K562 (cell line): Measurements from ENCODE around the gene DARS1. TPM values are rescaled to one million over a fixed set of nuclear protein-coding genes. Genes with fewer than 3 reads are reported as not detected.

Experiments used
- ATAC-seq: fragments of 200-7000 bp; cut with Tn5 transposase; 3 replicates; pipeline ENCODE4 v1.9.1; 2020; ENCODE audit warnings: moderate library complexity
- BruUV-seq: library from RNA; stranded (reverse); fragments of 400-500 nt; replicated peaks from 2 replicates; lab custom pipeline; 2021; lab: Mats Ljungman, UMichigan
- CTCF ChIA-PET: fragments of 300-600 bp; formaldehyde crosslinking; extraction: SDS; loops from one replicate; lab custom pipeline; 2021; ENCODE audit warnings: low intra/inter-chr PET ratio; lab: Yijun Ruan, JAX
- POLR2A ChIA-PET: fragments of 300-600, 350-650 bp; sonication (Branson Sonifier 250); formaldehyde crosslinking; extraction: SDS; loops from one replicate; lab custom pipeline; 2021; ENCODE audit warnings: antibody characterized with exemption, inconsistent platforms; lab: Yijun Ruan, JAX
- DNase-seq, 4 experiments: peaks; one replicate each; pipeline versions ENCODE4 v3.0.0 to v3.0.0-alpha.2; 2011 to 2018; ENCODE audit warnings: low spot score in 3 of 4, mixed read lengths in 3 of 4; ENCODE audit errors: extremely low read depth in 1 of 4
- FAIRE-seq: peaks from 2 replicates; lab custom pipeline; 2011; peaks lifted over from hg19 to GRCh38; lab: Jason Lieb, UNC
- H2AFZ ChIP-seq: 2 replicates; pipeline ENCODE4 v1.6.0; 2011; ENCODE audit warnings: low read depth, low read length, control low read depth, inconsistent platforms
- H3K27ac ChIP-seq: fragments of 200-600 bp; 3 replicates; pipeline ENCODE4 v1.8.0; 2011; ENCODE audit warnings: low read depth, mild to moderate bottlenecking, control low read depth, inconsistent platforms, low read length, moderate library complexity, mixed read lengths; ENCODE audit errors: extremely low read depth
- H3K27me3 ChIP-seq, 2 experiments: fragments of 300-600 bp in 1 of 2; 2 replicates in 1 of 2; 3 replicates in 1 of 2; pipeline versions ENCODE4 v1.6.0 to v1.8.0; 2011; ENCODE audit warnings: inconsistent platforms in 2 of 2, low read length in 2 of 2, mild to moderate bottlenecking in 1 of 2, mixed read lengths in 1 of 2, moderate library complexity in 1 of 2; ENCODE audit not compliant: control insufficient read depth in 2 of 2, insufficient read depth in 2 of 2
- H3K36me3 ChIP-seq: fragments of 300-600 bp; 3 replicates; pipeline ENCODE4 v1.8.0; 2011; ENCODE audit warnings: mild to moderate bottlenecking, low read length, inconsistent platforms; ENCODE audit not compliant: control insufficient read depth, insufficient read depth
- H3K4me1 ChIP-seq, 2 experiments: fragments of 200-600 bp in 1 of 2; replicated peaks in 1 of 2; 2 replicates in 1 of 2; 3 replicates in 1 of 2; pipeline versions ENCODE4 v1.5.1 to v1.8.0; 2011; ENCODE audit warnings: inconsistent platforms in 2 of 2, low read length in 2 of 2, mild to moderate bottlenecking in 1 of 2, mixed read lengths in 1 of 2, moderate library complexity in 1 of 2; ENCODE audit not compliant: control insufficient read depth in 2 of 2, insufficient read depth in 2 of 2
- H3K4me2 ChIP-seq: 2 replicates; pipeline ENCODE4 v1.6.1; 2011; ENCODE audit warnings: low read length, control low read depth, inconsistent platforms, mixed read lengths; ENCODE audit not compliant: insufficient read depth
- H3K4me3 ChIP-seq: fragments of 200-600 bp; sonication (generic), shearing (Covaris generic); 2 replicates; pipeline ENCODE4 v1.5.1; 2016; ENCODE audit warnings: control low read depth, inconsistent platforms
- H3K79me2 ChIP-seq: fragments of 200-600 bp; 3 replicates; pipeline ENCODE4 v1.8.0; 2011; ENCODE audit warnings: low read length, inconsistent platforms; ENCODE audit not compliant: control insufficient read depth, insufficient read depth
- H3K9ac ChIP-seq, 2 experiments: 2 replicates each; pipeline versions ENCODE4 v1.6.0 to v1.6.1; 2011; ENCODE audit warnings: low read depth in 2 of 2, low read length in 2 of 2, control low read depth in 1 of 2, inconsistent platforms in 1 of 2, mild to moderate bottlenecking in 1 of 2, mixed read lengths in 1 of 2; ENCODE audit not compliant: insufficient read depth in 1 of 2
- H3K9me1 ChIP-seq: one replicate; pipeline ENCODE4 v1.6.0; 2011; ENCODE audit warnings: inconsistent platforms, mild to moderate bottlenecking, low read length, moderate library complexity; ENCODE audit not compliant: control insufficient read depth, insufficient read depth
- H3K9me3 ChIP-seq: replicated peaks from 2 replicates; pipeline ENCODE4 v1.5.1; 2011; ENCODE audit warnings: low read depth, low read length, inconsistent platforms; ENCODE audit not compliant: control insufficient read depth, insufficient read depth
- H4K20me1 ChIP-seq: replicated peaks from 2 replicates; pipeline ENCODE4 v1.6.1; 2011; ENCODE audit warnings: low read length, inconsistent platforms, mixed read lengths; ENCODE audit not compliant: control insufficient read depth, insufficient read depth
- BCLAF1 ChIP-seq, 2 experiments: fragments of 450-650 bp in 1 of 2; IDR thresholded peaks; 2 replicates each; pipeline ENCODE4 v1.6.1; 2011 to 2017; ENCODE audit warnings: low read depth in 2 of 2, antibody characterized with exemption in 1 of 2, borderline replicate concordance in 1 of 2, low read length in 1 of 2, mild to moderate bottlenecking in 1 of 2, mixed read lengths in 1 of 2; ENCODE audit not compliant: control insufficient read depth in 1 of 2
- BCOR ChIP-seq: fragments of 450-650 bp; IDR thresholded peaks from 2 replicates; pipeline ENCODE4 v1.6.1; 2016
- EWSR1 ChIP-seq: fragments of 450-650 bp; IDR thresholded peaks from 2 replicates; pipeline ENCODE4 v1.6.1; 2018; ENCODE audit warnings: borderline replicate concordance, mild to moderate bottlenecking, low read depth, moderate library complexity; ENCODE audit not compliant: partially characterized antibody
- MEF2A ChIP-seq: IDR thresholded peaks from 2 replicates; pipeline ENCODE4 v1.6.1; 2011; ENCODE audit warnings: low read depth, mild to moderate bottlenecking, low read length, moderate library complexity; ENCODE audit not compliant: control insufficient read depth
- OTX1 ChIP-seq: fragments of 450-650 bp; formaldehyde crosslinking; IDR thresholded peaks from 2 replicates; pipeline ENCODE4 v1.4.0; 2022; ENCODE audit warnings: mild to moderate bottlenecking
- POLR3A ChIP-seq: IDR thresholded peaks from 2 replicates; pipeline ENCODE4 v1.6.1; 2011; ENCODE audit warnings: borderline replicate concordance, mild to moderate bottlenecking, moderate library complexity; ENCODE audit not compliant: insufficient read length, insufficient read depth; ENCODE audit errors: extremely low read depth
- TEAD2 ChIP-seq: fragments of 450-650 bp; IDR thresholded peaks from 2 replicates; pipeline ENCODE4 v1.6.1; 2016; ENCODE audit warnings: missing genetic modification characterization, control low read depth, missing compliant biosample characterization
- USF1 ChIP-seq: sonication (generic); formaldehyde crosslinking; IDR thresholded peaks from 2 replicates; pipeline ENCODE4 v1.9.0; 2022; ENCODE audit warnings: mild to moderate bottlenecking, missing genetic modification reagents
- ZNF217 ChIP-seq: sonication (generic); formaldehyde crosslinking; IDR thresholded peaks from 2 replicates; pipeline ENCODE4 v1.8.0; 2022; ENCODE audit warnings: mild to moderate bottlenecking, missing genetic modification reagents
- ZNF408 ChIP-seq: fragments of 250-450 bp; sonication (Bioruptor Pico); IDR thresholded peaks from 2 replicates; pipeline ENCODE4 v1.4.0; 2020; ENCODE audit warnings: low read depth, mild to moderate bottlenecking, moderate library complexity
- ZNF609 ChIP-seq: sonication (generic); formaldehyde crosslinking; IDR thresholded peaks from 2 replicates; pipeline ENCODE4 v1.8.1; 2023; ENCODE audit warnings: missing genetic modification reagents, mild to moderate bottlenecking, borderline replicate concordance
- WGBS: fragments of 100-300 bp; shearing (Covaris generic); methylation state at CpG from one replicate; pipeline ENCODE4 v1.1.6; 2016; ENCODE audit warnings: low coverage, mixed read lengths; ENCODE audit not compliant: insufficient coverage; ENCODE audit errors: missing lambda C conversion rate; 5-methylcytosine and 5-hydroxymethylcytosine counted together
- in situ Hi-C: fragments of 300-500 bp; cut with MboI; formaldehyde crosslinking; loops from 4 replicates; pipeline ENCODE4 v1.15.0; 2018; ENCODE audit warnings: inconsistent platforms, mixed read lengths
- intact Hi-C: fragments of 100-400 bp; cut with micrococcal nuclease; formaldehyde crosslinking; loops from 2 replicates; pipeline ENCODE4 v1.14.2; 2022
- polyA plus RNA-seq, 8 experiments: library from polyadenylated mRNA; depleted of rRNA in 4 of 8; stranded (reverse) in 5 of 8; unstranded in 3 of 8; fragments of >200 nt; fragmentation: Nextera tagmentation in 2 of 8; fragmentation: Illumina TruSeq in 1 of 8; extraction: Ambion mirVana in 2 of 8; extraction: Trizol in 1 of 8; gene quantifications; 2 replicates each; pipeline versions ENCODE4 v1.2.1 to v1.2.3, GENCODE V29; 2011 to 2014; ENCODE audit warnings: inconsistent platforms in 1 of 8, missing spikeins in 1 of 8
- total RNA-seq, 7 experiments: library from RNA; depleted of rRNA in 6 of 7; stranded (reverse); fragments of >200 nt in 6 of 7; fragmentation: Illumina TruSeq in 2 of 7; extraction: Trizol in 2 of 7; gene quantifications; 2 replicates each; pipeline versions ENCODE4 v1.2.1 to v1.2.3, GENCODE V29; 2011 to 2021; ENCODE audit warnings: low replicate concordance in 1 of 7

The DARS1 gene
- total and polyA plus RNA-seq, 9 of the 15 experiments (the other 6 are each of a cell fraction or from before 2014, with no cell fraction given): 91.5 to 239 (median 98.0) TPM

- ChIA-PET POLR2A (no interaction called here), CTCF (no interaction called here)
- H3K4me3 ChIP-seq: no peak overlapping the region
- H3K4me1 ChIP-seq: peaks cover 0 to 7% of the 10 kb centered on the region in 2 experiments; a peak in 2 of 5 replicates
- FAIRE-seq (no peak), ATAC-seq (no peak), DNase-seq (no peak)
- no peaks in the 10 kb centered on the region for H3K79me2 ChIP-seq
- no peaks in the 10 kb centered on the region for H4K20me1 ChIP-seq
- H3K9ac ChIP-seq: no peak overlapping the region
- intact Hi-C loops (no loop called here), in situ Hi-C loops (no loop called here)
- WGBS: 0% methylated on average over 2 of the region's 2 CpGs
- no peak overlapping the region for H2AFZ ChIP-seq
- H3K9me3 ChIP-seq: no peaks in the 10 kb centered on the region
- no peak overlapping the region for H3K4me2 ChIP-seq
- H3K36me3 ChIP-seq: no peaks in the 10 kb centered on the region
- H3K27me3 ChIP-seq: peaks cover 21 to 34% of the 10 kb centered on the region in 2 experiments
- H3K27ac ChIP-seq: no peak overlapping the region
- BruUV-seq: no TSS peak
- no peaks in the 10 kb centered on the region for H3K9me1 ChIP-seq
- TF ChIP-seq OTX1 (no peak), USF1 (CRISPR knock-in tag) (no peak), ZNF408 (CRISPR knock-in tag) (no peak), ZNF217 (CRISPR knock-in tag) (no peak), MEF2A (no peak), BCOR (no peak), ZNF609 (CRISPR knock-in tag) (no peak), TEAD2 (tag) (no peak), BCLAF1 (IDR thresholded peaks at IDR 0.05; ENCODE audit: borderline replicate concordance in 1 of 2, control insufficient read depth in 1 of 2, low read depth in 2 of 2, low read length in 1 of 2) (no peak), POLR3A (no peak), EWSR1 (no peak)
Observed at GRCh38 chr2:136023416-136023815, 38.0 kb upstream of the DARS1 start.
